Cardiac muscle cell (in vitro differentiated cells and primary cell): ENCODE data around the gene PXMP2. TPM values are rescaled to one million over a fixed set of nuclear protein-coding genes. Genes with fewer than 3 reads are reported as not detected.
A peak's percentile ranks its signal among the peaks of the same experiment; 100 is the strongest.
"Not testable (repeated sequence)": the region's sequence is repeated elsewhere in the genome, so short reads cannot be mapped to it uniquely, and the experiment has no call there.

Experiments used
- DNase-seq, 2 donors: peaks; one replicate each; pipeline versions ENCODE4 v3.0.0 to v3.0.0-alpha.2; 2010 to 2017; ENCODE audit warnings: low read depth in 1 of 2, low spot score in 1 of 2
- H3K27ac ChIP-seq: fragments of 200-600 bp; sonication (generic); 2 replicates; pipeline ENCODE4 v1.5.1; 2016
- H3K27me3 ChIP-seq: fragments of 200-600 bp; sonication (generic); 2 replicates; pipeline ENCODE4 v1.6.0; 2016; ENCODE audit warnings: control low read depth
- H3K36me3 ChIP-seq: fragments of 200-600 bp; sonication (generic); 2 replicates; pipeline ENCODE4 v1.5.1; 2016; ENCODE audit warnings: control low read depth
- H3K4me1 ChIP-seq: fragments of 200-600 bp; sonication (generic); 2 replicates; pipeline ENCODE4 v1.8.1; 2017; ENCODE audit warnings: low read depth, mild to moderate bottlenecking, mixed run types
- H3K4me3 ChIP-seq: fragments of 200-600 bp; sonication (generic); 2 replicates; pipeline ENCODE4 v1.5.1; 2016; ENCODE audit warnings: mild to moderate bottlenecking
- H3K9me3 ChIP-seq: fragments of 200-600 bp; sonication (generic); 2 replicates; pipeline ENCODE4 v1.5.1; 2017; ENCODE audit warnings: low read depth, mild to moderate bottlenecking, control low read depth
- CTCF ChIP-seq: IDR thresholded peaks from 2 replicates; pipeline ENCODE4 v1.5.1; 2012; ENCODE audit warnings: low read depth, mild to moderate bottlenecking, low read length
- polyA plus RNA-seq: library from polyadenylated mRNA; unstranded; fragments of >200 nt; fragmentation: Nextera tagmentation; extraction: Ambion mirVana; gene quantifications from 2 replicates; pipeline ENCODE4 v1.2.1, GENCODE V29; 2016
- total RNA-seq: library from RNA; depleted of rRNA; stranded (reverse); fragments of >200 nt; gene quantifications from 2 replicates; pipeline ENCODE4 v1.2.3, GENCODE V29; 2016

PXMP2 gene
- total and polyA plus RNA-seq, 2 experiments from 2014 or later = 41.6 to 111 TPM

DNA sequence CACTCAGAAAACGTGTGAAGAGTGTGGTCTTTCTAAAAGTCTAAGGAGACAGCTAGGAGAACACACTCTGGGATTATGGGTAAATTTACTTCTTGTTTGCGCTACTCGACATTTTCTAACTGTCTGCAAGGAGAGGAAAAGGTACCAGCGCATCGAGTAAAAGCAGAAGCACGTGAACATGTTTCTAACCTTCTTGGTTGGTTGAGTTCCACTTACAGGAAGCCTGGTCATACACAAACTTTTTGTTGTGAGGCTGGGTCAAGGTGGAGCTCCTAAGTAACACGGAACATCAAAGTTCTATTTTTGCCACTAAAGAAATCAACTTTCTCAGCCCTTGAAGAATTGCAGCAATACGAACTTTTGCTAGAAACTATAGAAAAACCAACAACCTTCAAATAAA lies 54.2 kb downstream of the PXMP2 start:
- H3K9me3 ChIP-seq = no peaks in the 10 kb centered on the region
- no peak overlapping the region for H3K4me3 ChIP-seq
- no peak for TF ChIP-seq CTCF
- peaks cover 6% of the 10 kb centered on the region for H3K4me1 ChIP-seq
- H3K36me3 ChIP-seq = peaks cover 66% of the 10 kb centered on the region
- H3K27me3 ChIP-seq = no peaks in the 10 kb centered on the region
- DNase-seq = no peak
- H3K27ac ChIP-seq = peak overlapping the region; percentile 79

GRCh38 chr12:132743831-132744230 lies 56.4 kb downstream of the PXMP2 start:
- DNase-seq = no peak
- peaks cover 68% of the 10 kb centered on the region for H3K36me3 ChIP-seq

GRCh38 chr12:132746613-132747012 lies 59.2 kb downstream of the PXMP2 start:
- Histone ChIP-seq H3K4me3 (no peak overlapping the region), H3K27me3 (no peaks in the 10 kb centered on the region), H3K36me3 (peaks cover 66% of the 10 kb centered on the region), H3K9me3 (no peaks in the 10 kb centered on the region), H3K4me1 (no peaks in the 10 kb centered on the region), H3K27ac (no peak overlapping the region)
- DNase-seq = no peak
- no peak for TF ChIP-seq CTCF

More at GRCh38 chr12:132743831-132744230, 56.4 kb downstream of the PXMP2 start:
- H3K4me1 ChIP-seq = peaks cover 6% of the 10 kb centered on the region
- no peaks in the 10 kb centered on the region for H3K27me3 ChIP-seq
- TF ChIP-seq CTCF = no peak
- no peaks in the 10 kb centered on the region for H3K9me3 ChIP-seq
- no peak overlapping the region for H3K4me3 ChIP-seq
- H3K27ac ChIP-seq = no peak overlapping the region

DNA sequence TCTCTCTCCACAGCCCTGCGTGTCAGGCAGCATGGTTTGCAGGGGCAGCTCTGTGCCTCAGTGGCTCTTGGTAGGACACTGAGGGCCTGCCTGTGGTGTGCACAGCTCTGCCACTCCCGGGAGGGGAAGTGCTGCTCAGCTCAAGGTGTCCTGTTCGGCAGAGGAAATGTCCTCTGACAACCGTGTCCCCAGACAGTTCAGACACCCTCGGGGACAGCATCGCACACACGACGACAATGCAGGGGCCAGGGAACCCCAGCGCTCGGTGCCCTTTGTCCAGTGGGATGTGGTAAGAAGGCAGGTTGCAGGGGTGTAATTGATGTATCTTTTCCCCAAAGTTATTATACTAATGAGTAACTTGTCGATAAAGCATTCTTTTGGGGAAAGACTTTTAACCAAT lies 60.0 kb downstream of the PXMP2 start:
- TF ChIP-seq CTCF = no peak
- Histone ChIP-seq H3K4me3 (no peak overlapping the region), H3K27ac (no peak overlapping the region), H3K9me3 (no peaks in the 10 kb centered on the region), H3K4me1 (no peaks in the 10 kb centered on the region), H3K36me3 (peaks cover 66% of the 10 kb centered on the region), H3K27me3 (no peaks in the 10 kb centered on the region)
- DNase-seq = no peak

DNA sequence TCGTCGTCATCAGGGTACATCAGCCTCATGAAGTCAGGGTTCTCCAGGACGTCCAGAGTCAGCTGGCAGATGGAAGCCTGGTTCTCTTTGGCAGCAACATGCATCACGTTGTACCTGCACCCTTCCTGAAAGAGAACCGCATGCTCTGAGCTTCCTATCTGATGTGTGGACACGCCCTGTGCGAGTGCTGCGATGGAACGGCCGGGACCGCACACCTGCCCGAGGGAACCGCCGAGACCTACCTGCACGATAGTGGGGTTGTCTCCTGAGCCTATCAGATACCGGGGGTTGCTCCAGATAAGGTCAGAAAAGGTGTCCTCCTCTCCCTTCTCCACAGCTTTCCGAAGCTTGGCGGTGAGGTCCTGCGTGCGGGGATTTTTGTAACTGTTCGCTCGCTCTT lies 60.5 kb downstream of the PXMP2 start:
- Histone ChIP-seq H3K36me3 (peaks cover 64% of the 10 kb centered on the region), H3K27ac (no peak overlapping the region), H3K4me3 (no peak overlapping the region), H3K27me3 (no peaks in the 10 kb centered on the region), H3K9me3 (no peaks in the 10 kb centered on the region), H3K4me1 (no peaks in the 10 kb centered on the region)
- DNase-seq = no peak
- no peak for TF ChIP-seq CTCF

DNA sequence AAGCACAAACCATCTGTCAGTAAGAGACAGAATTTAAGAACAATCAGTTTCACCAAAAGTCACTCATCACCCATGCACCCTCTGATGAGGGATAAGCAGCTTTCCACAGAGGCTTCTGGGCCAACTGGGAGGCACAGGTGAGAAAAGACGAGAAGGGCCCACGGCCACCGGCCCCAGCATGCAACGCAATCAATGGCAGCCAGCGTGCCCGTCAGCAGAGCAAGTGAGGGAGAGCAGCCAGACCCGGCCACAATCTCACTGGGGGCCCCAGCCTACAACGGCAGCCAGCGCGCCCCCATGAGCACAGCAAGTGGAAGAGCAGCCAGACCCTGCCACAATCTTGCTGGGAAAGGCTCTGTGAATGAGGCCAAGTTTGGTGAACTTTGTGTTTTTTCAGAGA lies 60.9 kb downstream of the PXMP2 start:
- Histone ChIP-seq H3K36me3 (peaks cover 61% of the 10 kb centered on the region), H3K27me3 (no peaks in the 10 kb centered on the region), H3K9me3 (no peaks in the 10 kb centered on the region), H3K4me3 (no peak overlapping the region), H3K27ac (no peak overlapping the region), H3K4me1 (no peaks in the 10 kb centered on the region)
- no peak for DNase-seq
- TF ChIP-seq CTCF = no peak

- H3K9me3 ChIP-seq, H3K4me3 ChIP-seq, H3K27me3 ChIP-seq, H3K4me1 ChIP-seq, H3K27ac ChIP-seq, DNase-seq: not testable (repeated sequence)
- H3K36me3 ChIP-seq = peaks cover 38% of the 10 kb centered on the region
Observed at GRCh38 chr12:132753670-132754069, 66.3 kb downstream of the PXMP2 start.
